SU-DHL-6 (cell line): ENCODE measurements around the gene HNRNPM.

Experiments
- H2AFZ ChIP-seq: fragments of 200-600 bp; sonication (generic); 2 replicates; pipeline ENCODE4 v1.6.1; 2014; ENCODE audit warnings: low read depth, mild to moderate bottlenecking, moderate library complexity, mixed read lengths, antibody characterized with exemption, low read length; ENCODE audit not compliant: severe bottlenecking
- H3F3A ChIP-seq: fragments of 200-600 bp; shearing (Covaris generic); 2 replicates; pipeline ENCODE4 v1.6.0; 2016; ENCODE audit warnings: antibody characterized with exemption, mild to moderate bottlenecking; ENCODE audit not compliant: insufficient read depth
- H3K27ac ChIP-seq: fragments of 200-600 bp; sonication (generic); 2 replicates; pipeline ENCODE4 v1.5.1; 2016; ENCODE audit warnings: low read depth, mild to moderate bottlenecking, low read length, moderate library complexity, mixed read lengths
- H3K27me3 ChIP-seq: fragments of 200-600 bp; sonication (generic), shearing (Covaris generic); 2 replicates; pipeline ENCODE4 v1.6.0; 2014; ENCODE audit warnings: mild to moderate bottlenecking, low read length
- H3K36me3 ChIP-seq: fragments of 200-600 bp; sonication (generic); 2 replicates; pipeline ENCODE4 v1.6.1; 2014; ENCODE audit warnings: mild to moderate bottlenecking, low read length, mixed read lengths
- H3K4me2 ChIP-seq: fragments of 300-600, 200-600 bp; shearing (Covaris generic), sonication (generic); 2 replicates; pipeline ENCODE4 v1.6.0; 2014; ENCODE audit warnings: low read length, low read depth, mild to moderate bottlenecking; ENCODE audit not compliant: poor library complexity, severe bottlenecking
- H3K4me3 ChIP-seq: fragments of 200-600 bp; sonication (generic); 2 replicates; pipeline ENCODE4 v1.5.1; 2014; ENCODE audit warnings: antibody characterized with exemption, low read length, mild to moderate bottlenecking, mixed read lengths; ENCODE audit not compliant: insufficient read depth, poor library complexity, severe bottlenecking
- H3K79me2 ChIP-seq: fragments of 200-600 bp; sonication (generic); 2 replicates; pipeline ENCODE4 v1.6.1; 2014; ENCODE audit warnings: mild to moderate bottlenecking, low read length, moderate library complexity; ENCODE audit not compliant: insufficient read depth
- H3K9ac ChIP-seq: fragments of 200-600 bp; sonication (generic); 2 replicates; pipeline ENCODE4 v1.7.0; 2014; ENCODE audit warnings: mild to moderate bottlenecking, low read length
- H3K9me2 ChIP-seq: fragments of 200-600 bp; sonication (generic); replicated peaks from 2 replicates; pipeline ENCODE4 v1.6.1; 2014; ENCODE audit warnings: low read length; ENCODE audit not compliant: insufficient read depth
- H3K9me3 ChIP-seq: fragments of 200-600 bp; sonication (generic); 2 replicates; pipeline ENCODE4 v1.6.1; 2014; ENCODE audit warnings: low read length, mixed read lengths; ENCODE audit not compliant: insufficient read depth
- H4K20me1 ChIP-seq: fragments of 200-600 bp; sonication (generic); 2 replicates; pipeline ENCODE4 v1.6.1; 2014; ENCODE audit warnings: low read depth, mild to moderate bottlenecking, antibody characterized with exemption, low read length, moderate library complexity, mixed read lengths
- EZH2phosphoT487 ChIP-seq: fragments of 200-600 bp; sonication (generic), shearing (Covaris generic); conservative IDR thresholded peaks from 2 replicates; pipeline ENCODE4 v1.6.1; 2018; ENCODE audit warnings: mild to moderate bottlenecking, antibody characterized with exemption, low read length, moderate library complexity, mixed read lengths
- TF ChIP-seq, protein P1 (sequence below): fragments of 200-600 bp; sonication (generic); IDR thresholded peaks from one replicate; pipeline ENCODE4 v1.5.1; 2017; ENCODE audit warnings: antibody characterized with exemption, mild to moderate bottlenecking, low read length, moderate library complexity; ENCODE audit not compliant: insufficient read depth, poor library complexity, severe bottlenecking

Gene HNRNPM

DNA sequence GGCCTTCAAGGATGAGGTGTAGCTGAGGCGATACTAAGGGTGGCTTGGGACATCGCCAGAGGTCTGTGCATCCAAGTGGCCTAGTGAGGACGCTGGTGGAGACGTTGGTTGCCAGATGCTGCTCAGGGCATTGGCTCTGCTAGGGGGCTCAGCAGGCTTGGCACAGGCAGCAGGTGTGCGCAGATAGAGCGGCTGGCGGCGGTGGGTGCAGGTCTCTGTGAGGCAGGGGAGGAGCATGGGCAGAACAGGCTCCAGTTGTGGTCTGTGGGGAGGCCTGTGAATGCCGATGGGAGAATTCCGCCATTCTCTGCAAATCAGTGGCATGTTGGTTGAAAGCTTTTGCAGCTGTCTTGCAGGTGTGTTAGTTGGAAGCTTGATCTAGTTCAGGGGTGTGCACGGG is 36.4 kb downstream of the HNRNPM start:
- peaks cover 15% of the 10 kb centered on the region; the same call in 1 of the 2 replicates for H3K36me3 ChIP-seq
- peaks cover 54% of the 10 kb centered on the region for H3K79me2 ChIP-seq
- H3K4me2 ChIP-seq, result no peak overlapping the region
- peaks cover 19% of the 10 kb centered on the region; the same call in 1 of the 2 replicates for H4K20me1 ChIP-seq
- H3K9me3 ChIP-seq, result no peaks in the 10 kb centered on the region
- no peak overlapping the region for H3K9ac ChIP-seq
- H3K27me3 ChIP-seq, result no peaks in the 10 kb centered on the region
- no peak overlapping the region for H3K27ac ChIP-seq
- no peak for TF ChIP-seq EZH2phosphoT487
- TF ChIP-seq, protein P1, sequence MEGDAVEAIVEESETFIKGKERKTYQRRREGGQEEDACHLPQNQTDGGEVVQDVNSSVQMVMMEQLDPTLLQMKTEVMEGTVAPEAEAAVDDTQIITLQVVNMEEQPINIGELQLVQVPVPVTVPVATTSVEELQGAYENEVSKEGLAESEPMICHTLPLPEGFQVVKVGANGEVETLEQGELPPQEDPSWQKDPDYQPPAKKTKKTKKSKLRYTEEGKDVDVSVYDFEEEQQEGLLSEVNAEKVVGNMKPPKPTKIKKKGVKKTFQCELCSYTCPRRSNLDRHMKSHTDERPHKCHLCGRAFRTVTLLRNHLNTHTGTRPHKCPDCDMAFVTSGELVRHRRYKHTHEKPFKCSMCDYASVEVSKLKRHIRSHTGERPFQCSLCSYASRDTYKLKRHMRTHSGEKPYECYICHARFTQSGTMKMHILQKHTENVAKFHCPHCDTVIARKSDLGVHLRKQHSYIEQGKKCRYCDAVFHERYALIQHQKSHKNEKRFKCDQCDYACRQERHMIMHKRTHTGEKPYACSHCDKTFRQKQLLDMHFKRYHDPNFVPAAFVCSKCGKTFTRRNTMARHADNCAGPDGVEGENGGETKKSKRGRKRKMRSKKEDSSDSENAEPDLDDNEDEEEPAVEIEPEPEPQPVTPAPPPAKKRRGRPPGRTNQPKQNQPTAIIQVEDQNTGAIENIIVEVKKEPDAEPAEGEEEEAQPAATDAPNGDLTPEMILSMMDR, result no peak
- H3K4me3 ChIP-seq, result no peak overlapping the region
- no peaks in the 10 kb centered on the region for H3F3A ChIP-seq
- H3K9me2 ChIP-seq, result no peaks in the 10 kb centered on the region
- H2AFZ ChIP-seq, result no peak overlapping the region

DNA sequence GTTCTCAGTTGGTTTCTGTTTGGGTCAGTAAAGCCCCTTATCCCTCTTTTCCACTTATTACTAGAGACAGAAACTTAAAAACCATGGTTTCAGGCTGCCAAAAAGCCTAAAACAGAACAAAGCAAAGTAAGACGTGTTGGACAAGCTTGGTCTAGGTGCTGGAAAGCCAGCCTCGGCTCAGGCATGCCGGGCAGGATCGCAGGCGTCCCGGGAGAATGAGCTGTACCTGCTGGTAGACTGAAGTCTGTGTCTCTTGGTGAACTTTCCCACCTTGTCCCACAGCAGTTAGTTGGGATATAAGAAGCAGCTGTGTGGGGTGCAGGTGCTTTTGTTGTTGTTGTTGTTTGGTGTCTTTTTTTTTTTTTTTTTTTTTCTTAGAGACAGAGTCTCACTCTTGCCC is 36.8 kb downstream of the HNRNPM start:
- no peak overlapping the region for H3K4me2 ChIP-seq
- TF ChIP-seq, protein P1, result no peak
- no peak for TF ChIP-seq EZH2phosphoT487
- H4K20me1 ChIP-seq, result peaks cover 19% of the 10 kb centered on the region; the same call in 1 of the 2 replicates
- no peak overlapping the region for H3K27ac ChIP-seq
- H3K9ac ChIP-seq, result no peak overlapping the region
- no peak overlapping the region for H2AFZ ChIP-seq
- H3K79me2 ChIP-seq, result peaks cover 51% of the 10 kb centered on the region
- H3K4me3 ChIP-seq, result no peak overlapping the region
- H3K27me3 ChIP-seq, result no peaks in the 10 kb centered on the region
- H3F3A ChIP-seq, result no peaks in the 10 kb centered on the region
- no peaks in the 10 kb centered on the region for H3K9me2 ChIP-seq
- H3K9me3 ChIP-seq, result no peaks in the 10 kb centered on the region
- peaks cover 11% of the 10 kb centered on the region; the same call in 1 of the 2 replicates for H3K36me3 ChIP-seq

DNA sequence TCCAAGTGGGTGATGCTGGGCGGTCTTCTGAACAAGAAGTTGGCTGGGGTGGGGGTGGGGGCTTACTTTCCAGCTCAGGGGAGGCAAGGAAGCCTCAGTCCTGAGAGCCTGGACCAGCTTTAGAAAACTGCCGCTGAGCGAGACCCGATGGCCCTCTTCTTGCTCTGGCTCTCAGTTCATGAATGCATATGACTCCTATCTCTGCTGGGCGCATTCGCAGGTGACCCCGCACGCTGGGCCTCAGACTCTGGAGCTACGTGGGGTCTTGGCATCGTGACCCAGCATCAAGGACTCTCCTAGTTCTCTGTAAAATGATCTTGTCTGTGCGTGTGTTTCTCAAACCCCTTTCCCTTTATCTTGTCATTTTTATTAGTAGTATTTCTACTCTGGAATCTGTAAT is 37.9 kb downstream of the HNRNPM start:
- H3K4me3 ChIP-seq, result no peak overlapping the region
- peaks cover 41% of the 10 kb centered on the region for H3K79me2 ChIP-seq
- H3K27me3 ChIP-seq, result no peaks in the 10 kb centered on the region
- no peak overlapping the region for H3K9ac ChIP-seq
- H3K9me2 ChIP-seq, result no peaks in the 10 kb centered on the region
- H2AFZ ChIP-seq, result no peak overlapping the region
- H3K27ac ChIP-seq, result no peak overlapping the region
- peaks cover 18% of the 10 kb centered on the region; the same call in 1 of the 2 replicates for H4K20me1 ChIP-seq
- H3F3A ChIP-seq, result no peaks in the 10 kb centered on the region
- no peaks in the 10 kb centered on the region for H3K9me3 ChIP-seq
- TF ChIP-seq, protein P1, result no peak
- no peak for TF ChIP-seq EZH2phosphoT487
- H3K36me3 ChIP-seq, result peaks cover 11% of the 10 kb centered on the region; the same call in 1 of the 2 replicates
- no peak overlapping the region for H3K4me2 ChIP-seq
